AG09309 (cell line): ENCODE data around the gene GALNT18.

Experiments used
- DNase-seq: peaks from one replicate; pipeline ENCODE4 v3.0.0-alpha.2; 2010; ENCODE audit warnings: low read depth
- H3K4me3 ChIP-seq: 2 replicates; pipeline ENCODE4 v1.5.1; 2011; ENCODE audit warnings: mild to moderate bottlenecking, low read depth, low read length, moderate library complexity; ENCODE audit not compliant: control insufficient read depth
- TF ChIP-seq, protein P1 (sequence below): IDR thresholded peaks from 2 replicates; pipeline ENCODE4 v1.5.1; 2011; ENCODE audit warnings: mild to moderate bottlenecking, low read depth, low read length, inconsistent platforms; ENCODE audit not compliant: insufficient read depth, control insufficient read depth; ENCODE audit errors: missing control alignments

GALNT18 gene

DNA sequence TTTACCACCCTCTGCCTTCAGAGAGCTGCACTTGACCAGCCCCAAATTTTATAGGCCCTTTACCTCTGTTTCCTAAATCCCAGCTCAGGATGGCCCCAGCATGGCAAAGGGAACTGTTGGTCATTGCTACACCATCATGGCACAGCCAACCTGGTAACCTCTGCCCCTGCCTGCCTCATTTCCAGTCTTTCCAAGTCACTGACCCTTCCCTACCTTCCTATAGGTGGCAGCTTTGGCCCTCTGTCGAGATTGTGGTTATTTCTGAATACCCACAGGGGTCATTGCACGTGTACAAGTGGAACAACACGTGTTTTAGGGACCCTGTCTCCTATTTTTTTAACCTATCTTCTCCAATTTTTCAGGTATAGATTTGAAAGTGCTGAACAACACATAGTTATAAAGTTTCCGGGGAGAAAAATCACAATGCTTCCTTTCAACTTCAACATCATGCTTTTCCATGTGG is 2.8 kb downstream of the GALNT18 start:
- no peak for DNase-seq
- H3K4me3 ChIP-seq: no peak overlapping the region
- TF ChIP-seq, protein P1, sequence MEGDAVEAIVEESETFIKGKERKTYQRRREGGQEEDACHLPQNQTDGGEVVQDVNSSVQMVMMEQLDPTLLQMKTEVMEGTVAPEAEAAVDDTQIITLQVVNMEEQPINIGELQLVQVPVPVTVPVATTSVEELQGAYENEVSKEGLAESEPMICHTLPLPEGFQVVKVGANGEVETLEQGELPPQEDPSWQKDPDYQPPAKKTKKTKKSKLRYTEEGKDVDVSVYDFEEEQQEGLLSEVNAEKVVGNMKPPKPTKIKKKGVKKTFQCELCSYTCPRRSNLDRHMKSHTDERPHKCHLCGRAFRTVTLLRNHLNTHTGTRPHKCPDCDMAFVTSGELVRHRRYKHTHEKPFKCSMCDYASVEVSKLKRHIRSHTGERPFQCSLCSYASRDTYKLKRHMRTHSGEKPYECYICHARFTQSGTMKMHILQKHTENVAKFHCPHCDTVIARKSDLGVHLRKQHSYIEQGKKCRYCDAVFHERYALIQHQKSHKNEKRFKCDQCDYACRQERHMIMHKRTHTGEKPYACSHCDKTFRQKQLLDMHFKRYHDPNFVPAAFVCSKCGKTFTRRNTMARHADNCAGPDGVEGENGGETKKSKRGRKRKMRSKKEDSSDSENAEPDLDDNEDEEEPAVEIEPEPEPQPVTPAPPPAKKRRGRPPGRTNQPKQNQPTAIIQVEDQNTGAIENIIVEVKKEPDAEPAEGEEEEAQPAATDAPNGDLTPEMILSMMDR: no peak

DNA sequence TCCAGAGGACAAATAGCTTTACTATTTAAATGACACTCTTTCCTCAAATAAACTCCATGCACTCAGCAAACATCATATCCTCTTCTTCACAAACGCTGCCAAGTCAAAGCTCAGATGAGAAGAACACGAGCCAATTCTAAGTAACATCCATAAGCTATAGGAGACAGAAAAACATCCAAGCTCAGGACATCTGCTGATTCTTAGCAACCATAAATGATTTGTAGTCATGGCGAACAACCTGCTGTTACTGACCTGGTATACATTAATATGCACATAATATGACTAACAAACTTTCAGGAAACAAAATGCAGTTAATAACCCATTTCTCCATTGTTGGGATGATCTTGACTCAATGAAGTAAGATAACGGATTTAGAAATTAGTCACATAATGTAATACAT is 6.7 kb downstream of the GALNT18 start:
- no peak overlapping the region for H3K4me3 ChIP-seq
- TF ChIP-seq, protein P1: no peak
- no peak for DNase-seq

DNA sequence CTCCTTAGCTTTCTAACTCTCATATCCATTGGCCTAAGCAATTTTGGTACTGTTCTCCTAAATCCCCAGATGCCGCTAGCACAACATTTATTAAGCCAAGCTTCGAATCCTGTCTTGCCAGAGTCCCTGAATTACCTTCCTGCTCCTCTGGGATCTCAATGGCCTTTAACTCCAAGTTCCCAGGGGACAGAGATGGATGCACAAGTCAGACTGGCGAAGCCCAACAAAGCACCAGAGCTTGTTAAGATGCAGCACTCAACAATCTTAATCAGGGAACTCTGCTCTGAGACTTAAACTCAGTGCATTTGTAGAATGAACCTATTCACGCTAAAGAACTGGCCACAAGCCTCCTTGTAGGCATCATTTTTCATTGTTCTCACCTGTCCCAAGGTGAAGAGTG is 9.4 kb downstream of the GALNT18 start:
- TF ChIP-seq, protein P1: no peak
- H3K4me3 ChIP-seq: no peak overlapping the region
- DNase-seq: no peak

DNA sequence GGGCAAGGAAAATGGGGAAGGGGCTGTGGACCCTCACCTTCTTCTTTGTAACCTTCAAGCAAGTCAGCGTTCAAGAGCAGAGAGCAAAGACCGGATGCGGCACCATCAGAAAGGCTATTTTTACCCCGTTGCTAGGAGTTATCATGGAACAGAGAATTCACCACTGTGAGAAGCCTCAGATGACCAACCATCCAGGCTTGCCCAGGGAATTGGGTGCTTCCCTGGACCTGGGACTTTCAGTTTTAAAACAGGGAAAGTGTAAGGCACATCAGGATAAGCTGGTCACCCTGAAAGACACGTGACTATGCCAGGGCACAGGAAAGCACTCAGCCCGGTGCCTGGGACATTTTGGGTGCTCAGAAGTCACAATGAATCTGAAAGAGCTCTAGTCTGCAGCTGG is 10.4 kb downstream of the GALNT18 start:
- DNase-seq: no peak
- TF ChIP-seq, protein P1: no peak

DNA sequence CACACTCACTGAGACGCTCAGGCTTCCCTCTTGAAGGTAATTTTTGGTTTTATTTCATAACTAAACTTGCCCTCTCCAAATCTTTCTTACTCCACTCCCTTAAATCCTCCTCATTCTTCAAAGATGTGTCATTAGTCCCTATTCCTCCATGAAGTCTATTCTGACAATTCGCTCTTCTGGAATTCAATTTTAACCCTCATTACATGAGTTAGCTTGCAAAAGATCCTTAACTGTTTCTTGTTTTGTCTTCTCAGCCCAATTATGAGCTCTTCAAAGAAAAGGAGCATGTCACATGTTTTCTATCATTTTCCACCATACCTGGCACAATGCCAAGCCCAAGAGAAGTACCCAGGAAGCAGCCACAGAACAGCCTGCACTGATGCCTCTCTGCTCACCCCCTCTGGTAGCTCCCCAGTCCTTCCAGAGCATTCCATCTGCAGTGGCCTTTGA is 13.0 kb downstream of the GALNT18 start:
- TF ChIP-seq, protein P1: no peak
- peak; percentile 66 for DNase-seq
- H3K4me3 ChIP-seq: no peak overlapping the region

More for the DNA sequence above, 10.4 kb downstream of the GALNT18 start:
- no peak overlapping the region for H3K4me3 ChIP-seq

DNA sequence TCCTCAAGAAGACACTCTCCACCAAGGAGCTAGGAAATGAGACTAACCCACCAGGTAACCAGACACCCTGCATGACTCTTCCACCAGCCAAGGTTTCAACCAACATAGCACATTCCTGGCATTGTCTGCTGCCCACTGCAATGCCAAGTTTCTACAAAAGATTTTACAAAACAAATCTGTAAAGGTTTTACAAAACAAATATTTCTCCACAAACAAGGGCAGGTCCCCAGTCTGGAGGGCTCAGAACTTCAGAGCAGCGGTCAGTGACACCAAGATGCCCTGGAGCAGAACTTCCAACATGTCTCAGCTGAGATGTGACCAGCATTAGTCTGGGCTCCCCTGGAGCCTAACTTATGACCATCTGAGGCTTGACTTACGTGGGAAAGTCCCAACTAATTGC is 14.0 kb downstream of the GALNT18 start:
- TF ChIP-seq, protein P1: no peak

More for the DNA sequence above, 14.0 kb downstream of the GALNT18 start:
- H3K4me3 ChIP-seq: no peak overlapping the region
- DNase-seq: no peak
